Cerebellar nuclear complex (tissue), 1 donor: ENCODE results near the gene SYNDIG1.
"Not testable (repeated sequence)": the region's sequence is repeated elsewhere in the genome, so short reads cannot be mapped to it uniquely, and the experiment has no call there.

ENCODE experiments used
- DNase-seq, 2 experiments: peaks; one replicate each; lab custom pipeline; 2025; lab: John Stamatoyannopoulos, UW

SYNDIG1 gene

GRCh38 chr20:24493661-24494459 lies 24.4 kb downstream of the SYNDIG1 start:
- DNase-seq, result no peak

GRCh38 chr20:24494460-24494920 lies 25.1 kb downstream of the SYNDIG1 start:
- no peak for DNase-seq

DNA sequence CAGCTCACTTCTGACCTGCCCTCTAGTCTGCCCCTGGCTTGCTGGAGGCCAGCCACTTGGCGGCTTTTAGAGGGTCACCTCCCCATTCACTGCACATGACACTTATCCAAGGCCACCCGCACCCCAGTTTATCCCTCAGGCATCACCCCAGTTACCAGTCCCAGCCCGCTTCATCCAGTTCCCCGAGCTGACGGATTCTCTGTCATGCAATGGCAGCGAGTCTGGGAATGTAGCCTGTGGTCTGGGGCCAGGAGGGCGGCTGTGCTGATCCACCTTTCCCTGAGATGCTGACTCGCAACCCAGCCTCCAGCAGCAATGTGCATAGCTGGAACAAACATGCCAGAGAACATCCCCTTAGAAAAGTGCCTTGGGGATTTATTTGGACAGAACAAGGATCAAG lies 25.8 kb downstream of the SYNDIG1 start:
- no peak for DNase-seq

- no peak for DNase-seq
These were observed 28.4 kb downstream of the SYNDIG1 start for GRCh38 chr20:24497851-24498250.

- DNase-seq, result no peak
These were observed 29.2 kb downstream of the SYNDIG1 start for GRCh38 chr20:24498641-24499040.

DNA sequence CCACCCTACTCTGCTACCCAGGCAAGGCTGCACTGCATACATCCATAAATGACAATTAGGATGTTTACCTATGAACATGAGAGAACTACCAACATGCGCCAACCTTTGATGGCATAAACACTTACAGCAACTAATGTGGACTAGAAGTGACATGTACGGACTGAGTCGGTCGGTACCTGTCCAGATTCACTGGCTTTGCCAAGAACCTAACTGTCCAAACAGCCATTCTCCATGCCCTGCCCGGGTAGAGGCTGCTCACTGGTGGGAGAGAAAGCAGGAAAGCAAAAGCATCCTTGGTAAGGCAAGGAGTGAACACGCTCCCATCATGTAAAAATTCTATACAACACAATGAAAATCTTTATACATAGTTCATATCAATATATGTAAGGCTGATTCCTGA lies 30.0 kb downstream of the SYNDIG1 start:
- DNase-seq, result no peak

- DNase-seq, result peak; percentile 37 to 56
These were observed 32.5 kb downstream of the SYNDIG1 start for GRCh38 chr20:24501764-24502556.

DNA sequence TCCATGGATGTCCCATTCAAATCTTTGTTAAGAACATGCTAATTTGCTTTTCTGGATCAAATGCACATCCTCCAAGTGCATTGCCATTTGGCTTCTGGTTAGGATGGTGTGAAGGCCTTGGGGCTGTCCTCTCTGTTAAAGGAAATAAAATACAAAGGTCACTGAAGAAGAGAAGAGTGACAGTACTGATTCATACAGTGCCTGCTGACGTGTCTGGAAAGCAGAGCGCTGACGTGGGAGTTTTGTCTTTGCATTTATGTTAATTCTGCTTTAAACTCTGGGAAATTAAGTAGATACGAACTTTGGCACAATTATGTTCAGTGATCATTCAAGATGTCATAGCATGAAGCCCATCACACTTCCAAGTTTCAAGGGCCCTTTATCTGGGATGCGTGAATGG lies 33.2 kb downstream of the SYNDIG1 start:
- DNase-seq, result no peak

DNA sequence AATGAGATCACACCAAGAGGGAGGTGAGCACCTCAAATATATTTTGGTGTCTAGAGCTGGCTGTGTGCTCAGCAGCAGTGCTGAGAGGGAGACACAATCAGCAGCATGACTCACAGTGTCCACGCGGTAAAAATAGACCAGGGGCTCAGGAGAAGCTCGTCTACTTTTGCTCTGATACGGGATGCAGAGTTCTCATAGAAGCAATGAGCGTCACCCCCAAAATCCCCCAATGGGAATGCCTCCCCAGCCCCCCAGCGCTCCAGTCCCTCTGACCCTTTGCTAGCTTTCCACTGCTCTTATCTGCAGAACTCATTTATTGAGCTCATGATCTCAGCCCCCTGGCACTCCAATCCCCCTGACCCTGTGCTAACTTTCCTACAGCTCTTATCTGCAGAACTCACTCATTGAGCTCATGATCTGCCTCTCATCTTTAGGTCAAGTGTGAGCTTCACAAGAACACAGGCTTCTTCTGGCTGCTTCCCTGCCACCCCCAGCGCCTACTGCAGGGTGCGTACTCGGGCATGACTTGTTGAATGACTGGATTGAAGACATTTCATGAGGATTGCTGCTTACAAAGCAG lies 34.0 kb downstream of the SYNDIG1 start:
- DNase-seq, result peak in 1 of 2 experiments; percentile 42

- no peak for DNase-seq
These were observed 35.2 kb downstream of the SYNDIG1 start for GRCh38 chr20:24504331-24505285.

DNA sequence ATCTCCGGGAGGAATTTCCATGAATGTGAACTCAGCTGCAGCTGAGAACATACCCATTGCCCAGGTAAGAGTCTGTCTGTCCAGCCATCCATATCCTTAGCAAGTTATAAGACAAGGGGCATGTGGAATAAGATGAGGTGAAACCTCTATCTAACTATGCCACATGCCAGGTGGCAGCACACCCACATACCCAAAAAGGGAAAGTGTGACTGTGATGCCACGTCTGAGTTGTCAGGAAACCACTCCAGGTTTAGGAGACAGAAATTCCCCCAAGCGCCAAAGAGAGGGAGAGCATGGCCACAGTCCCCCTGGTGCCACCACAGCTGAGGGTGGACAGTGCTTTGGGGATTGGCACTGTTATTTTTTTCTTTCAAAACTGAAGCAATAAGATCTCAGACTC lies 36.7 kb downstream of the SYNDIG1 start:
- no peak for DNase-seq

DNA sequence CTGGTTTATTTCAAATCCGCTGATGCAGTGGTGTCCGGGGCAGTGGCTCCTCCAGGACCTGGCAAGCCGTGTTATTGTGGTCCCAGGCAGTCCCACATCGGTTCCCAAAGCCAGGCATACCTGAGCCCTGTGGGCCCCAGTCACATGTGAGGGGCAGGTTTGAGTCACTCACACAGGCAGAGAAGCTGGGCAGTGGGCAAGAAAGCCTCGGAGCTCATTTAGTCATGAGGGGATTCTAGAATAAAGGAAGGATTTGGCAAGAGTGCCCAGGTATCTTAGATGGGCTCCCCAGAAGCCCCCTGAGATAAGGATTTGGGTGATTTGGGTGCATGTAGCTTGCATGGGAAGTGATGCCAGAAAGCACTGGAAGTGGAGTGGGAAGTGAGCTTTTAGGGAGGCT lies 37.3 kb downstream of the SYNDIG1 start:
- no peak for DNase-seq

DNA sequence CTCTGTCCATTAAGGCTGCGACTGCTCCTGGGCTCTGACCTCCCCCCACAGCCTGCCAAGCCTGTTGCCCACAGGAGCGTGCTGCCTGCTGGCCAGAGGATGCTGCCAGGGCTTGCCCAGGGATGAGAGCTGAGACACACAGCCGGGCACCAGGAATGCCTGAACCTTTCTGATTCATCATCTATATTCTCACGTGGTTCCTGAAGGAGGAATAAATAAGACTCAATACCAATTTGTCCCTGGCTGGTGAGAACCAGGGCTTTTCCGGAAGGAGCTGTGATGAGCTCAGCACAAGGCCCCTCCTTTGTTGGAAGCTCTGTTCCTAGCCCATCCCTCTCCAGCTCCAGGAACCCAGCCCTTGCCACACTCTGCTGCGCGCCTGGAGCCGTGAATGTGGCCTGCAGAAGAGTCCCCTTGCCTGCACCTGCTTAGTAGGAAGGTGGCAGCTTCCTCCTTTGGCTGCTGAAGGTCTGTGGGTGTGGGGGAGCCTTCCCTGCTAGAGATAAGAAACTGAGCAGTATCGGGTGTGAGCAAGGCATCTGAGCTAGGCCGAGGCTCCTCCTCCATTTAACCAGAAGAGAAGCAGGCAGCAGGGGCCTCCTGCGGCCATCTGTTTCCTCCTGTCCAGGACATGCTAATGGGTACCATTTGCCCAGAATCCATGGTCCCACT lies 37.9 kb downstream of the SYNDIG1 start:
- DNase-seq, result no peak

DNA sequence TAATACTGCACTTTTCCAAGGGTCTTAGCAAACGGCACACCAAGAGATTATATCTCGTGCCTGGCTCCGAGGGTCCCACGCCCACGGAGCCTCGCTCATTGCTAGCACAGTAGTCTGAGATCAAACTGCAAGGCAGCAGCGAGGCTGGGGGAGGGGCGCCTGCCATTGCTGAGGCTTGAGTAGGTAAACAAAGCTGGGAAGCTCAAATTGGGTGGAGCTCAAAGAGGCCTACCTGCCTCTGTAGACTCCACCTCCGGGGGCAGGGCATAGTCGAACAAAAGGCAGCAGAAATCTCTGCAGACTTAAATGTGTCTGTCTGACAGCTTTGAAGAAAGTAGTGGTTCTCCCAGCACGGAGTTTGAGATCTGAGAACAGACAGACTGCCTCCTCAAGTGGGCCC lies 43.0 kb downstream of the SYNDIG1 start:
- DNase-seq, result not testable (repeated sequence)

DNA sequence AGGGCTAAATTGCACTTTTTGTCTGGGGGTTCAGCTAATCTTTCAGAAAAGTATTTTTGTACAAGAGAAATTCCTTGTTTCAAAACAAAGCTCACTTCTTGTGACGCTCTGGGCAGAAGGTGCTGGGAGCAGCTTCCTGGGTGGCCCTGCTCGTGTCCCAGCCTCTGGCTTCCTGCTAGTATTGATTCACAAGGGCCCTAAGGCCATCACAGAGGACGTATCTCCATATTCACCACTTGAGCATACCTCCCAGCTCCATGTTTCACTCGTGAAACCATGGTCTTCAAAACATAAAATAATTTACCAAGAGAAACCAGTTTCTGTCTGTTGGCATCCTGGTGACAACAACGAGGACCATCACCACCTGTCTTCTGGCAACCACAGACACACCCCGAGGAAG lies 49.1 kb downstream of the SYNDIG1 start:
- no peak for DNase-seq

DNA sequence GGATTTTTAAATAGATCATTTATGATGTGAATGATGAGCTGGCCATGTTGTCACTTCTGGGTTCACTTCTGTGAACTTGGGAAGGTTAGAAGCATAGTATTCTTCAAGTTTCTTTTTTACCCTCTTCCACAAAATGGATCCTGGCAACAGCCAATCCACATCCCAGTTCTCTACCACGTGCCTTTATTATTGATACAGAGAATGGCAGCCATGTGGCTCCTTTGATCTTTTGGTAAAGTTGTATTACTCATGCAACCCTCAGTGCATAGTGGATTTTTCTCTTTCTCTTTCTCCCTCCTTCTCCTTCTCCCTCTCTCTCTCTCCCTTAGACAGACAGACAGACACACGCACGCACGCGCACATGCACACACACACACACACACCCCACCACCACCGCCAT lies 50.0 kb downstream of the SYNDIG1 start:
- no peak for DNase-seq

DNA sequence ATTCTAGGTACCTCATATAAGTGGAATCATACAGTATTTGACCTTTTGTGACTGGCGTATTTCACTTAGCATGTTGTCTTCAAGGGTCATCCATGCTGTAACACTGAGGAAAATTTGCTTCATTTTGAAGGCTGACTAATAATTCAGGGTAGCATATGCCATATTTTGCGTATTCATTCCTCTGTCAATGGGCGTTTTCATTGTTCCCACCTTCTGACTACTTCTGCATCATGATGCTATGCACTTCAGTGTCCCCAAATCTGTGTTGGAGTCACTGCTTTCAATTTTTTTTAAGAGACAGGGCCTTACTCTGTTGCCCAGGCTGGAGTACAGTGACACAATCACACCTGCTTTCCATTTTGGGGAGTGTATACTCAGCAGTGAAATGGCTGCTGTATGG lies 51.6 kb downstream of the SYNDIG1 start:
- DNase-seq, result no peak

DNA sequence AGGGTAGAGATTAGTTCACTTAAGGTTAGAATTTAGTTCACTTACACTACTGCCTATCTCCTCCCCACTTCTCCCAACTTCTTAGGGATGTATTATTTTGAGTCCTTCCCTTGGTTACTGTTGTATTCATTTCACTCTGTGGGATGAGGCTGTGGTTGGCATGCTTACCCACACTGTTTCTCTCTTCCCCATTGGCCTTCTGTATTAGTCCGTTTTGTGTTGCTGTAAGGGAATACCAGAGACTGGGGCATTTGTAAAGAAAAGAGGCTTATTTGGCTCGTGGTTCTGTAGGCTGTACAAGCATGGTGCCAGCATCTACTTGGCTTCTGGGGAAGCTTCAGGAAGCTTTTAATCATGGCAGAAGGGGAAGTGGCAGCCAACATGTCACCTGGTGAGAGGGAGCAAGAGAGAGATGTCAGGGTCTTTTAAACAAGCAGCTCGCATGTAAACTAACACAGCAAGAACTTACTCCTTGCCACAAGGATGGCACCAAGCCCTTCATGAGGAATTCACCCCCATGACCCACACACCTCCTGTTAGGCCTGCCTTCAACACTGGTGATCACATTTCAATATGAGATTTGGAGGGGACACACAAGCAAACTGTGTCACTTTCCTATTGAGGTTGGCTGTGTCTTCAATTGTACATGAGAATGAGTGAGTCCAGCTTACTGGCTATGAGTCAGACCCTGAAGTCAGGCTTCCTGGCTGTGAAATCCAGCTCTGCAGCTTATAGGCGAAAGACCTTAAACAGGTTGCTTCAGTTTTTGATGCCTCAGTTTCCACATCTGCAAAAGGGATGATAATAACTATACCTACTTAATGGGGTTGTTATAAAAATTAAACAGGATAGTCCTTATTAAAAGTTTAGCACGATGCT lies 53.3 kb downstream of the SYNDIG1 start:
- no peak for DNase-seq

DNA sequence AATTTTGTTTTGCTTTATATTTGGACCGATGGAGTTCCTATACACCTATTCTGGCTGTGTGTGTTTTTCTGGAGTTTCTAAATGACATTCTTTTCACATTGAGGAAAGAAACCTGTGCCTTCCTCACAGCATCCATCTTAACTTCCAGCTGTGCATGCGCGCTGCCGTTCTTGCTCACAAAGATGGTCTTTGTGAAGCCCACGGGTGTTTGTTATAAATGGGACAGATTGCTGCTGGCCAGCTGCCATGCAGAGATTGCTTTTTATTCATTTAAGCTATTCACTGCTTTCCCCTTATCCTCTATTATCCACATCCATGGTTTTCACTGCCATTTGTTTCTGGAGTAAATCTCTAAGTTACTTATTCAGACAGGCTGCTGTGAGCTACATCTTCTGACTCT lies 54.2 kb downstream of the SYNDIG1 start:
- no peak for DNase-seq
